GM19099 (cell line): ENCODE measurements around the gene ZSCAN5A.
"Not testable (repeated sequence)": the region's sequence is repeated elsewhere in the genome, so short reads cannot be mapped to it uniquely, and the experiment has no call there.

Source experiments
- POLR2A ChIP-seq: IDR thresholded peaks from 3 replicates; pipeline ENCODE4 v1.6.1; 2011; ENCODE audit warnings: low read depth; ENCODE audit not compliant: insufficient read length; ENCODE audit errors: extremely low read depth

ZSCAN5A gene

GRCh38 chr19:56189785-56190184 lies 124.9 kb downstream of the ZSCAN5A start:
- TF ChIP-seq POLR2A, result no peak

GRCh38 chr19:56177564-56178243 lies 136.9 kb downstream of the ZSCAN5A start:
- no peak for TF ChIP-seq POLR2A

DNA sequence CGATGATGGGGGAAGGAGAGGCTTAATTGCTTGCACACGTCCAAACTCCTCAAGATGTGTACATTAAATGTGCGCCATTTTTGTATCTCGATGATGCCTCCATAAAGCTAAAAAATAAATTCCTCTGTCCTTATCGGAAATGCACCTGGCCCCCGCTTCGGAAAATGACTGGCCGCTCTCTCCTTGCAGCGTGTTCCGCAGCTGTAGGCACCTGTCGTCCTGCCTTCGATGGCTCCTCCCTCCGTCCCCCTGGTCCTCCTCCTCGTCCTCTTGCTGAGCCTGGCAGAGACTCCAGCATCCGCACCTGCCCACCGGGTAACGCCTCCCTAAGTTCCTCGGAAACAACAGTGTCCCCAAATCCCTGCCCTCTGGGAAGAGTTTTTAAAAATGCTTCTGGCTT lies 137.8 kb downstream of the ZSCAN5A start:
- TF ChIP-seq POLR2A, result no peak

- not testable (repeated sequence) for TF ChIP-seq POLR2A
Measured at GRCh38 chr19:56175861-56176307, 138.8 kb downstream of the ZSCAN5A start, which contains the start of gene GALP. GALP (plus strand) TSS chr19:56176008; CDS start chr19:56177109, 1,101 bp downstream.

GRCh38 chr19:56174550-56174949 lies 140.1 kb downstream of the ZSCAN5A start:
- TF ChIP-seq POLR2A, result no peak

GRCh38 chr19:56174086-56174485 lies 140.6 kb downstream of the ZSCAN5A start:
- no peak for TF ChIP-seq POLR2A
